HepG2 (cell line): ENCODE measurements around the gene MOB3C. TPM values are rescaled to one million over a fixed set of nuclear protein-coding genes. Genes with fewer than 3 reads are reported as not detected.

ENCODE experiments used
- ATAC-seq: fragments of 200-7000 bp; cut with Tn5 transposase; 3 replicates; pipeline ENCODE4 v1.9.1; 2020; ENCODE audit warnings: mild to moderate bottlenecking, moderate library complexity
- BruUV-seq: library from RNA; stranded (reverse); fragments of 400-500 nt; replicated peaks from 2 replicates; lab custom pipeline; 2021; lab: Mats Ljungman, UMichigan
- CTCF ChIA-PET: fragments of 300-600 bp; formaldehyde crosslinking; extraction: SDS; loops from one replicate; lab custom pipeline; 2021; ENCODE audit warnings: low total read pairs, inconsistent platforms, low intra/inter-chr PET ratio; lab: Yijun Ruan, JAX
- POLR2A ChIA-PET: fragments of 350-600 bp; sonication (Branson Sonifier 250); formaldehyde crosslinking; loops from one replicate; lab custom pipeline; 2020; ENCODE audit warnings: antibody characterized with exemption, inconsistent platforms; lab: Yijun Ruan, JAX
- DNase-seq: peaks from one replicate; pipeline ENCODE4 v3.0.0-alpha.2; 2015; ENCODE audit warnings: low spot score
- FAIRE-seq: peaks from 3 replicates; lab custom pipeline; 2011; peaks lifted over from hg19 to GRCh38; lab: Jason Lieb, UNC
- H2AFZ ChIP-seq: one replicate; pipeline ENCODE4 v1.6.1; 2011; ENCODE audit warnings: low read length, inconsistent platforms
- H3K27ac ChIP-seq: fragments of 300-600 bp; 3 replicates; pipeline ENCODE4 v1.8.0; 2011; ENCODE audit warnings: mixed run types, mild to moderate bottlenecking, mixed read lengths, low read length, inconsistent platforms; ENCODE audit not compliant: insufficient read depth; ENCODE audit errors: extremely low read length
- H3K27me3 ChIP-seq, 2 experiments: fragments of 200-600 bp in 1 of 2; 2 replicates in 1 of 2; 3 replicates in 1 of 2; pipeline versions ENCODE4 v1.6.0 to v1.8.0; 2011; ENCODE audit warnings: low read length in 2 of 2, mild to moderate bottlenecking in 2 of 2, moderate library complexity in 2 of 2, inconsistent platforms in 1 of 2; ENCODE audit not compliant: insufficient read depth in 2 of 2, control insufficient read depth in 1 of 2
- H3K36me3 ChIP-seq, 2 experiments: fragments of 200-600 bp in 1 of 2; replicated peaks in 1 of 2; 2 replicates in 1 of 2; 3 replicates in 1 of 2; pipeline versions ENCODE4 v1.5.1 to v1.8.0; 2011; ENCODE audit warnings: low read length in 2 of 2, inconsistent platforms in 1 of 2; ENCODE audit not compliant: insufficient read depth in 2 of 2, control insufficient read depth in 1 of 2
- H3K4me1 ChIP-seq: 2 replicates; pipeline ENCODE4 v1.5.1; 2012; ENCODE audit warnings: low read length, inconsistent platforms; ENCODE audit not compliant: insufficient read depth
- H3K4me2 ChIP-seq: 2 replicates; pipeline ENCODE4 v1.6.0; 2011; ENCODE audit warnings: low read depth, low read length, inconsistent platforms
- H3K4me3 ChIP-seq, 3 experiments: fragments of 200-600 bp in 1 of 3; sonication (generic), shearing (Covaris generic) in 1 of 3; replicated peaks in 1 of 3; 2 replicates each; pipeline ENCODE4 v1.5.1; 2011 to 2016; ENCODE audit warnings: low read length in 3 of 3, inconsistent platforms in 2 of 3, low read depth in 2 of 3, mild to moderate bottlenecking in 2 of 3, control low read depth in 1 of 3, mixed read lengths in 1 of 3; ENCODE audit not compliant: insufficient read depth in 1 of 3
- H3K79me2 ChIP-seq: one replicate; pipeline ENCODE4 v1.6.1; 2011; ENCODE audit warnings: low read length, inconsistent platforms; ENCODE audit not compliant: insufficient read depth
- H3K9ac ChIP-seq: 2 replicates; pipeline ENCODE4 v1.6.0; 2011; ENCODE audit warnings: mild to moderate bottlenecking, low read depth, low read length, inconsistent platforms; ENCODE audit not compliant: insufficient read depth
- H3K9me3 ChIP-seq: 2 replicates; pipeline ENCODE4 v1.5.1; 2012; ENCODE audit warnings: mild to moderate bottlenecking, low read length
- H4K20me1 ChIP-seq: 2 replicates; pipeline ENCODE4 v1.6.0; 2011; ENCODE audit warnings: inconsistent platforms, mild to moderate bottlenecking, low read length, moderate library complexity; ENCODE audit not compliant: insufficient read depth
- FLYWCH1 ChIP-seq: sonication (generic); formaldehyde crosslinking; IDR thresholded peaks from 2 replicates; pipeline ENCODE4 v1.8.1; 2023; ENCODE audit warnings: mild to moderate bottlenecking, missing genetic modification reagents
- KDM4B ChIP-seq: sonication (generic); formaldehyde crosslinking; IDR thresholded peaks from 2 replicates; pipeline ENCODE4 v1.4.0; 2020; ENCODE audit warnings: missing genetic modification reagents
- MIER2 ChIP-seq: IDR thresholded peaks from 2 replicates; pipeline ENCODE4 v1.6.1; 2016; ENCODE audit warnings: missing biosample characterization, missing genetic modification reagents
- NR2F1 ChIP-seq, 2 experiments: fragments of 450-650 bp in 1 of 2; formaldehyde crosslinking in 1 of 2; IDR thresholded peaks; 2 replicates each; pipeline versions ENCODE4 v1.5.0 to v1.6.1; 2016 to 2020; ENCODE audit warnings: mild to moderate bottlenecking in 1 of 2, missing compliant biosample characterization in 1 of 2, missing genetic modification reagents in 1 of 2, moderate library complexity in 1 of 2
- RARA ChIP-seq: IDR thresholded peaks from 2 replicates; pipeline ENCODE4 v1.6.1; 2016; ENCODE audit warnings: missing genetic modification reagents, missing compliant biosample characterization
- SRF ChIP-seq: IDR thresholded peaks from 2 replicates; pipeline ENCODE4 v1.6.1; 2011; ENCODE audit warnings: mild to moderate bottlenecking, low read depth, low read length, moderate library complexity
- TSC22D2 ChIP-seq: sonication (generic); formaldehyde crosslinking; IDR thresholded peaks from 2 replicates; pipeline ENCODE4 v1.5.1; 2020; ENCODE audit warnings: missing genetic modification reagents, mild to moderate bottlenecking, borderline replicate concordance
- ZFY ChIP-seq: sonication (generic); formaldehyde crosslinking; IDR thresholded peaks from 2 replicates; pipeline ENCODE4 v1.4.0; 2020; ENCODE audit warnings: missing genetic modification reagents
- ZNF263 ChIP-seq: sonication (generic); formaldehyde crosslinking; IDR thresholded peaks from 2 replicates; pipeline ENCODE4 v1.4.0; 2020; ENCODE audit warnings: missing genetic modification reagents
- ZNF839 ChIP-seq: sonication (generic); formaldehyde crosslinking; IDR thresholded peaks from 2 replicates; pipeline ENCODE4 v1.4.0; 2020; ENCODE audit warnings: missing genetic modification reagents, mild to moderate bottlenecking, borderline replicate concordance
- WGBS: methylation state at CpG from one replicate; pipeline ENCODE4 v1.1.6; 2017; ENCODE audit warnings: low lambda C conversion rate; 5-methylcytosine and 5-hydroxymethylcytosine counted together
- in situ Hi-C: cut with HindIII; loops from 2 replicates; pipeline ENCODE4 v1.10.0; 2017; ENCODE audit warnings: low pct_unique_long_range_greater_than_20kb; ENCODE audit not compliant: extremely low pct_ligation_motif_present
- intact Hi-C: fragments of 100-400 bp; cut with micrococcal nuclease; formaldehyde crosslinking; loops from one replicate; pipeline ENCODE4 v1.10.0; 2022; ENCODE audit not compliant: unreplicated experiment
- polyA plus RNA-seq, 8 experiments: library from polyadenylated mRNA; depleted of rRNA in 3 of 8; stranded (reverse) in 7 of 8; unstranded in 1 of 8; fragments of >200 nt; fragmentation: Illumina TruSeq in 4 of 8; extraction: Trizol in 4 of 8; gene quantifications; 2 replicates each; pipeline versions ENCODE4 v1.2.1 to v1.2.3, GENCODE V29; 2011 to 2016; ENCODE audit warnings: low read depth in 4 of 8, missing spikeins in 1 of 8, mixed read lengths in 1 of 8; ENCODE audit not compliant: insufficient read depth in 1 of 8
- total RNA-seq, 5 experiments: library from RNA; depleted of rRNA; stranded (reverse); fragments of >200 nt; fragmentation: Illumina TruSeq; extraction: Trizol; gene quantifications; 2 replicates each; pipeline ENCODE4 v1.2.3, GENCODE V29; 2016; ENCODE audit warnings: low read depth in 1 of 5
- TF ChIP-seq, protein P1 (sequence below): IDR thresholded peaks from 2 replicates; pipeline ENCODE4 v1.6.1; 2016; ENCODE audit warnings: low read depth, control low read depth
- TF ChIP-seq, protein P2 (sequence below): sonication (generic); formaldehyde crosslinking; IDR thresholded peaks from 2 replicates; pipeline ENCODE4 v1.4.0; 2020; ENCODE audit warnings: missing genetic modification reagents
- TF ChIP-seq, protein P3 (sequence below): sonication (generic); formaldehyde crosslinking; conservative IDR thresholded peaks from 2 replicates; pipeline ENCODE4 v1.8.1; 2023; ENCODE audit warnings: missing genetic modification reagents
- TF ChIP-seq, protein P4 (sequence below): IDR thresholded peaks from 2 replicates; pipeline ENCODE4 v1.6.1; 2016; ENCODE audit warnings: missing genetic modification reagents, missing compliant biosample characterization
- TF ChIP-seq, protein P5 (sequence below): sonication (generic); formaldehyde crosslinking; IDR thresholded peaks from 2 replicates; pipeline ENCODE4 v1.8.1; 2023; ENCODE audit warnings: missing genetic modification reagents, inconsistent platforms, borderline replicate concordance
- TF ChIP-seq, protein P6 (sequence below): sonication (generic); formaldehyde crosslinking; IDR thresholded peaks from 2 replicates; pipeline ENCODE4 v1.5.0; 2020; ENCODE audit warnings: missing genetic modification reagents
- TF ChIP-seq, protein P7 (sequence below): sonication (generic); formaldehyde crosslinking; IDR thresholded peaks from 2 replicates; pipeline ENCODE4 v1.8.0; 2022; ENCODE audit warnings: mild to moderate bottlenecking, missing genetic modification reagents; ENCODE audit not compliant: insufficient replicate concordance

Gene MOB3C
- total and polyA plus RNA-seq, 2 of the 13 experiments (the other 11 are each of a cell fraction or from before 2014, with no cell fraction given), result 3.5 to 4.1 TPM

DNA sequence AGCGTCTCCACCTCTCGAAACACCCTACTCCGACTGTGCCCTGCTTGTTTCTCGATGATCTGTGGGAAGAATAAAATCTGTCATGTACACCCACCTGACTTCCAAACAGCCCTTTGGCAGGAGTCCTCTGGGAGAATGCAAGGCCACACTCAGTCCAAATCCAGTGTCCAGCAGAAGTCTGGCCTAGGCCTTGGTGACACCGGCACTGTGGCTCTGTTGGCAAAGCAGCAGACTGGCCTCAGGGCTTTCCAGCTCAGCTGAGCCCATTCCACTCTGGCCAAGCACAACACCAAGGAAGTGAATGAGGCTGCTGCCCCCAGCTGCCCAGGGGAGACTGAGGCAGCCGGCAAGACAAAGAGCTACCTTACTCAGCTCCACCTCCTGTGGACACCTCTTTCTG, 40.0 kb downstream of the MOB3C start:
- intact Hi-C loops, result no loop called here
- BruUV-seq, result no TSS peak
- ATAC-seq (no peak), DNase-seq (no peak), FAIRE-seq (no peak)
- H3K27ac ChIP-seq, result no peak overlapping the region
- in situ Hi-C loops, result no loop called here
- peaks cover 6% of the 10 kb centered on the region for H3K4me1 ChIP-seq
- H3K9ac ChIP-seq, result no peak overlapping the region
- H3K9me3 ChIP-seq, result no peaks in the 10 kb centered on the region
- ChIA-PET CTCF (no interaction called here), POLR2A (no interaction called here)
- no peak overlapping the region for H3K4me3 ChIP-seq
- H4K20me1 ChIP-seq, result no peaks in the 10 kb centered on the region
- 94% methylated on average over 6 of the region's 6 CpGs for WGBS
- no peak overlapping the region for H3K4me2 ChIP-seq
- H3K36me3 ChIP-seq, result peaks cover 15 to 33% of the 10 kb centered on the region in 2 experiments; a peak in 4 of 5 replicates
- no peaks in the 10 kb centered on the region for H3K79me2 ChIP-seq
- H2AFZ ChIP-seq, result no peak overlapping the region
- no peaks in the 10 kb centered on the region for H3K27me3 ChIP-seq
- no peak for TF ChIP-seq FLYWCH1
- TF ChIP-seq, protein P1, sequence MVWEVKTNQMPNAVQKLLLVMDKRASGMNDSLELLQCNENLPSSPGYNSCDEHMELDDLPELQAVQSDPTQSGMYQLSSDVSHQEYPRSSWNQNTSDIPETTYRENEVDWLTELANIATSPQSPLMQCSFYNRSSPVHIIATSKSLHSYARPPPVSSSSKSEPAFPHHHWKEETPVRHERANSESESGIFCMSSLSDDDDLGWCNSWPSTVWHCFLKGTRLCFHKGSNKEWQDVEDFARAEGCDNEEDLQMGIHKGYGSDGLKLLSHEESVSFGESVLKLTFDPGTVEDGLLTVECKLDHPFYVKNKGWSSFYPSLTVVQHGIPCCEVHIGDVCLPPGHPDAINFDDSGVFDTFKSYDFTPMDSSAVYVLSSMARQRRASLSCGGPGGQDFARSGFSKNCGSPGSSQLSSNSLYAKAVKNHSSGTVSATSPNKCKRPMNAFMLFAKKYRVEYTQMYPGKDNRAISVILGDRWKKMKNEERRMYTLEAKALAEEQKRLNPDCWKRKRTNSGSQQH (CRISPR knock-in tag), result no peak
- no peak for TF ChIP-seq KDM4B
- no peak for TF ChIP-seq MIER2 (CRISPR knock-in tag)
- TF ChIP-seq, protein P2, sequence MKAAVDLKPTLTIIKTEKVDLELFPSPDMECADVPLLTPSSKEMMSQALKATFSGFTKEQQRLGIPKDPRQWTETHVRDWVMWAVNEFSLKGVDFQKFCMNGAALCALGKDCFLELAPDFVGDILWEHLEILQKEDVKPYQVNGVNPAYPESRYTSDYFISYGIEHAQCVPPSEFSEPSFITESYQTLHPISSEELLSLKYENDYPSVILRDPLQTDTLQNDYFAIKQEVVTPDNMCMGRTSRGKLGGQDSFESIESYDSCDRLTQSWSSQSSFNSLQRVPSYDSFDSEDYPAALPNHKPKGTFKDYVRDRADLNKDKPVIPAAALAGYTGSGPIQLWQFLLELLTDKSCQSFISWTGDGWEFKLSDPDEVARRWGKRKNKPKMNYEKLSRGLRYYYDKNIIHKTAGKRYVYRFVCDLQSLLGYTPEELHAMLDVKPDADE, result no peak
- TF ChIP-seq, protein P3, sequence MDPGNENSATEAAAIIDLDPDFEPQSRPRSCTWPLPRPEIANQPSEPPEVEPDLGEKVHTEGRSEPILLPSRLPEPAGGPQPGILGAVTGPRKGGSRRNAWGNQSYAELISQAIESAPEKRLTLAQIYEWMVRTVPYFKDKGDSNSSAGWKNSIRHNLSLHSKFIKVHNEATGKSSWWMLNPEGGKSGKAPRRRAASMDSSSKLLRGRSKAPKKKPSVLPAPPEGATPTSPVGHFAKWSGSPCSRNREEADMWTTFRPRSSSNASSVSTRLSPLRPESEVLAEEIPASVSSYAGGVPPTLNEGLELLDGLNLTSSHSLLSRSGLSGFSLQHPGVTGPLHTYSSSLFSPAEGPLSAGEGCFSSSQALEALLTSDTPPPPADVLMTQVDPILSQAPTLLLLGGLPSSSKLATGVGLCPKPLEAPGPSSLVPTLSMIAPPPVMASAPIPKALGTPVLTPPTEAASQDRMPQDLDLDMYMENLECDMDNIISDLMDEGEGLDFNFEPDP (CRISPR knock-in tag), result no peak
- TF ChIP-seq TSC22D2 (CRISPR knock-in tag), result no peak
- TF ChIP-seq, protein P4, sequence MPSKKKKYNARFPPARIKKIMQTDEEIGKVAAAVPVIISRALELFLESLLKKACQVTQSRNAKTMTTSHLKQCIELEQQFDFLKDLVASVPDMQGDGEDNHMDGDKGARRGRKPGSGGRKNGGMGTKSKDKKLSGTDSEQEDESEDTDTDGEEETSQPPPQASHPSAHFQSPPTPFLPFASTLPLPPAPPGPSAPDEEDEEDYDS, result no peak
- no peak for TF ChIP-seq ZNF263 (CRISPR knock-in tag)
- TF ChIP-seq, protein P5, sequence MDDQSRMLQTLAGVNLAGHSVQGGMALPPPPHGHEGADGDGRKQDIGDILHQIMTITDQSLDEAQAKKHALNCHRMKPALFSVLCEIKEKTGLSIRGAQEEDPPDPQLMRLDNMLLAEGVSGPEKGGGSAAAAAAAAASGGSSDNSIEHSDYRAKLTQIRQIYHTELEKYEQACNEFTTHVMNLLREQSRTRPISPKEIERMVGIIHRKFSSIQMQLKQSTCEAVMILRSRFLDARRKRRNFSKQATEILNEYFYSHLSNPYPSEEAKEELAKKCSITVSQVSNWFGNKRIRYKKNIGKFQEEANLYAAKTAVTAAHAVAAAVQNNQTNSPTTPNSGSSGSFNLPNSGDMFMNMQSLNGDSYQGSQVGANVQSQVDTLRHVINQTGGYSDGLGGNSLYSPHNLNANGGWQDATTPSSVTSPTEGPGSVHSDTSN (CRISPR knock-in tag), result no peak
- no peak for TF ChIP-seq ZFY (CRISPR knock-in tag)
- no peak for TF ChIP-seq NR2F1 (CRISPR knock-in tag; IDR thresholded peaks at IDR 0.05)
- TF ChIP-seq, protein P6, sequence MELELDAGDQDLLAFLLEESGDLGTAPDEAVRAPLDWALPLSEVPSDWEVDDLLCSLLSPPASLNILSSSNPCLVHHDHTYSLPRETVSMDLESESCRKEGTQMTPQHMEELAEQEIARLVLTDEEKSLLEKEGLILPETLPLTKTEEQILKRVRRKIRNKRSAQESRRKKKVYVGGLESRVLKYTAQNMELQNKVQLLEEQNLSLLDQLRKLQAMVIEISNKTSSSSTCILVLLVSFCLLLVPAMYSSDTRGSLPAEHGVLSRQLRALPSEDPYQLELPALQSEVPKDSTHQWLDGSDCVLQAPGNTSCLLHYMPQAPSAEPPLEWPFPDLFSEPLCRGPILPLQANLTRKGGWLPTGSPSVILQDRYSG (CRISPR knock-in tag), result no peak
- TF ChIP-seq, protein P7, sequence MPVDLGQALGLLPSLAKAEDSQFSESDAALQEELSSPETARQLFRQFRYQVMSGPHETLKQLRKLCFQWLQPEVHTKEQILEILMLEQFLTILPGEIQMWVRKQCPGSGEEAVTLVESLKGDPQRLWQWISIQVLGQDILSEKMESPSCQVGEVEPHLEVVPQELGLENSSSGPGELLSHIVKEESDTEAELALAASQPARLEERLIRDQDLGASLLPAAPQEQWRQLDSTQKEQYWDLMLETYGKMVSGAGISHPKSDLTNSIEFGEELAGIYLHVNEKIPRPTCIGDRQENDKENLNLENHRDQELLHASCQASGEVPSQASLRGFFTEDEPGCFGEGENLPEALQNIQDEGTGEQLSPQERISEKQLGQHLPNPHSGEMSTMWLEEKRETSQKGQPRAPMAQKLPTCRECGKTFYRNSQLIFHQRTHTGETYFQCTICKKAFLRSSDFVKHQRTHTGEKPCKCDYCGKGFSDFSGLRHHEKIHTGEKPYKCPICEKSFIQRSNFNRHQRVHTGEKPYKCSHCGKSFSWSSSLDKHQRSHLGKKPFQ (CRISPR knock-in tag), result no peak
- TF ChIP-seq SRF, result no peak
- no peak for TF ChIP-seq RARA
- no peak for TF ChIP-seq ZNF839 (CRISPR knock-in tag)
